ENCODE measurements around the gene LDLRAD4.

Gene LDLRAD4

GRCh38 chr18:13442451-13442850, 223.9 kb downstream of the LDLRAD4 start:
- no peak for TF ChIP-seq CTCF (IDR thresholded peaks at IDR 0.05; ENCODE audit: low read depth, low read length, missing control alignments)
- in situ Hi-C loops (cut with HindIII; ENCODE audit: low sequenced_read_pairs), result no loop called here
- no peak for DNase-seq (ENCODE audit: low read depth)
- H3K4me3 ChIP-seq (ENCODE audit: low read depth, low read length), result no peak overlapping the region

DNA sequence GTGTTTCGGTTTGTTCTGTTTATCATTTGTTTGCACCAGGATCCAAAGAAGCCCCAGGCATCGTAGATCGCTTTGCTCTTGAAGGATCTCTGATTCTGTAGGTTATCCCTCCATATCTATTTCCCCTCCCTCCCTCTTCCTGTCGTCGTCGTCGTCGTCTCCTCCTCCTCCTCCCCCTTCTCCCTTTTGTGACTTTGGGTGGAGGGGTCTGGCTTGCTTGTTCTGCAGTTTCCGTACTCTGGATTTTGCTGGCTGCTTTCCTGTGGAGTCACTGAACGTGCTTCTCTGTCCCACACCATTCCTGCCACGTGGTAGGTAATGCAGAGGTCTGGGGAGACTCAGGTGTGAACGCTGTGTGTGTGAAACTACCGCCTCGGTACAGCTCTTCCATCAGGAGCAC, 225.0 kb downstream of the LDLRAD4 start:
- in situ Hi-C loops (cut with HindIII; ENCODE audit: low sequenced_read_pairs), result no loop called here
- no peak for DNase-seq (ENCODE audit: low read depth)
- no peak overlapping the region for H3K4me3 ChIP-seq (ENCODE audit: low read depth, low read length)
- no peak for TF ChIP-seq CTCF (IDR thresholded peaks at IDR 0.05; ENCODE audit: low read depth, low read length, missing control alignments)

- no peak for TF ChIP-seq CTCF (IDR thresholded peaks at IDR 0.05; ENCODE audit: low read depth, low read length, missing control alignments)
- no peak for DNase-seq (ENCODE audit: low read depth)
- in situ Hi-C loops (cut with HindIII; ENCODE audit: low sequenced_read_pairs), result no loop called here
- H3K4me3 ChIP-seq (ENCODE audit: low read depth, low read length), result no peak overlapping the region
These were observed 226.1 kb downstream of the LDLRAD4 start for GRCh38 chr18:13444430-13445240.

GRCh38 chr18:13445241-13445897, 226.8 kb downstream of the LDLRAD4 start:
- no peak overlapping the region for H3K4me3 ChIP-seq (ENCODE audit: low read depth, low read length)
- in situ Hi-C loops (cut with HindIII; ENCODE audit: low sequenced_read_pairs), result no loop called here
- no peak for DNase-seq (ENCODE audit: low read depth)
- TF ChIP-seq CTCF (IDR thresholded peaks at IDR 0.05; ENCODE audit: low read depth, low read length, missing control alignments), result no peak

GRCh38 chr18:13446024-13446423, 227.5 kb downstream of the LDLRAD4 start:
- in situ Hi-C loops (cut with HindIII; ENCODE audit: low sequenced_read_pairs), result no loop called here
- no peak for DNase-seq (ENCODE audit: low read depth)
- TF ChIP-seq CTCF (IDR thresholded peaks at IDR 0.05; ENCODE audit: low read depth, low read length, missing control alignments), result no peak
- H3K4me3 ChIP-seq (ENCODE audit: low read depth, low read length), result no peak overlapping the region

DNA sequence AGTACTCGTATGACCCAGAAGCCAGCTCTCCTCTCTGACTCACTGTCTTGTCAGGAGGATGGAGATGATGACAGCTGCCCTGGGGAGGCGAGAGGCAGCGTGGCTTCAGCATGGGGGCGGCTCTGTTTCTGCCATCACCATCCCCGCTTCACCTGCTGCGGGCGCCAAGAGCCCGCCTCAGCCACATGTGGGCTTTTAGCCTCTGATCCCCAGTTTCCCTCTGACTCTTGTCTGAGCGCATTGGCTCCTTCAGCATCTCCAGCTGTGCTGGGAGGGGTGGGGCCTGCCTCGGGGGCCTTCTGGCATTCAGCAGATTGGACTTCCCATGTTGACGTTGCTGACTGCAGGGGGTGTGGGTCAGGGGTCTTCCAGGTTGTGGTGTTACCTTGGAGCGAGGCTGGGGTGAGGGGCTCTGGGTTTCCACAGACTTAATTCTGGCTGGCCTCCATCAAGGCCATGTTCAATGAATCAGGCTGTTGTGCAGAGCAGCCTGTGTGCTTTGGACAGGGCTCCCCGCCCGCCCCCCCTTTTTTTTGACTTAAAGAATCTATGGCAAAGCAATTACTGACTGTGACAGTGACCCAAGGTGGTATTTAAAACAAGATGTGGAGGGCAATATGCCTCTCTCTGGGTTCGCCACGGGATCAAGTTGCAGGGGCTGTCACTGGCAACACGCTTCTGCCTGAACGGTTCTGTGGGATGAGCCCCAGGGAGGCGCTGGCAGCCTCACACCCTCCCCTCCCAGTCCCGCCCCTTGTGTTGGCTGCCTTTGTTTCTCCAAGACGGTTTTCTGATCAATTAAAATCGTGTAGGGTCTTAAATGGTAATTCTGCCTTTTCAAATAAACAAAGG, 228.3 kb downstream of the LDLRAD4 start:
- H3K4me3 ChIP-seq (ENCODE audit: low read depth, low read length), result no peak overlapping the region
- no peak for TF ChIP-seq CTCF (IDR thresholded peaks at IDR 0.05; ENCODE audit: low read depth, low read length, missing control alignments)
- no peak for DNase-seq (ENCODE audit: low read depth)
- in situ Hi-C loops (cut with HindIII; ENCODE audit: low sequenced_read_pairs), result no loop called here

All from astrocyte of the cerebellum (primary cell).